NCI-H446 treated with DMSO at 0.1 percent for 48 hours (cell line): ENCODE data around the gene ZNF358.

Source experiments
- DNase-seq: peaks from one replicate; lab custom pipeline; 2025; lab: John Stamatoyannopoulos, UW

ZNF358 gene

DNA sequence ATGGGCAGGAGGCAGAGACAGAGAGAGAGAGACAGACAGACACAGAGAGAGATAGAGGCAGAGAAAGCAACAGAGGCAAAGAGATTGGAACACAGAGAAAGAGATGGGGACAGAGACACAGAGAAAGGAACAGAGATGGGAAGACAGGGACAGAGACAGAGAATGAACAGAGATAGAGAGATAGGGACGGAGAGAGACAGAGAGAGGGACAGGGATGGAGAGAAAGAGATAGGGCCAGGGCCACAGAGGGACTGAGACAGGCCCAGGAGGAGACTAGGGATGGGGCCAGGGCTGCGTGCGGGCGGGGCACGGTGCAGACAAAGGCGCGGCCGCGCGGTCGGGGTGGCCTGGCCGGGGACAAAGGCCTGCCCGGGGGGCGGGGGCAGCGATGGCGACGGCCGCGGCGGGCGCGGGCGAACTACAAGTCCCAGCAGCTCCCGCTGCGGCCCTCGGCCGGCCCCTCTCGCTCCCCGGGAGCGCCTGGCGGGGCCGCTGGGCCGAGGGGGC, at the start of gene ZNF358:
Gene ZNF358 (plus strand): TSS at position 459 of the 507 bp plus-strand sequence. CDS start 3,140 bp downstream, outside the sequence.
- DNase-seq, result peak; percentile 61

DNA sequence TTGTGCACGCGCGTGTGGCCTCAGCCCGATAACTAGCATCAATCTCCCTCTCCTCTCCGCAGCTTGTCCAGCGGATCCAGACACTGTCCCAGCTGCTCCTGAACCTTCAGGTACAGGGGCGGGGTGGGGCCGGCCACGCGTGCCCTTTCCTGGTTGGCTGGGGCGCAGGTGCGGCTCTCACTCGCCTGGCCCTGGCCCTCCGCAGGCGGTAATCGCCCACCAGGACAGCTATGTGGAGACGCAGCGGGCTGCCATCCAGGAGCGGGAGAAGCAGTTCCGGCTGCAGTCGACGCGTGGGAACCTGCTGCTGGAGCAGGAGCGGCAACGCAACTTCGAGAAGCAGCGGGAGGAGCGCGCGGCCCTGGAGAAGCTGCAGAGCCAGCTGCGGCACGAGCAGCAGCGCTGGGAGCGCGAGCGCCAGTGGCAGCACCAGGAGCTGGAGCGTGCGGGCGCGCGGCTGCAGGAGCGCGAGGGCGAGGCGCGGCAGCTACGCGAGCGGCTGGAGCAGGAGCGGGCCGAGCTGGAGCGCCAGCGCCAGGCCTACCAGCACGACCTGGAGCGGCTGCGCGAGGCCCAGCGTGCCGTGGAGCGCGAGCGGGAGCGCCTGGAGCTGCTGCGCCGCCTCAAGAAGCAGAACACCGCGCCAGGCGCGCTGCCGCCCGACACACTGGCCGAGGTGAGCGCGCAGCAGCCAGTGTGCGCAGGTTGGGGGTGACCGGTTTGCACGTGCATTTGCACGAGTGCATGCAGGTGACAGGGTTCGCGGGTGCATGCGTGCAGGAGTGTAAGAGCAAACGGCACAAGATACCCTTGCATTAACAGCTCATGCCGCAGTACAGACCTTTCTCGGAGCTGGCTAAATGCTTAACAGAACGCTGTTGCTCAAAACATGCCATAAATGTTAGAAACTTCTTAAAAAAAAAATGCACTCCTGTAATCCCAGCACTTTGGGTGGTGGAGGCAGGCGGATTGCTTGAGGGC, 48.6 kb upstream of the ZNF358 start:
- DNase-seq, result no peak

DNA sequence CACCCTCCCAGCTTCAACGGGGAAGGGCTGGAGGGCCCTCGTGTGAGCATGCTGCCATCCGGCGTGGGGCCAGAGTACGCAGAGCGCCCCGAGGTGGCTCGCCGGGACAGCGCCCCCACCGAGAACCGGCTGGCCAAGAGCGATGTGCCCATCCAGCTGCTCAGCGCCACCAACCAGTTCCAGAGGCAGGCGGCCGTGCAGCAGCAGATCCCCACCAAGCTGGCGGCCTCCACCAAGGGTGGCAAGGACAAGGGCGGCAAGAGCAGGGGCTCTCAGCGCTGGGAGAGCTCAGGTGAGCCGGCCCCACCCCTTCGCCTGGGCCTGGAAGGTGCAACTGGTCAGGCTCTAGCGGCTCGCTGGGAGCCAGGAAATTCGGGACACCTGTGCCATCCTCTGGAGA, 47.1 kb upstream of the ZNF358 start:
- no peak for DNase-seq

DNA sequence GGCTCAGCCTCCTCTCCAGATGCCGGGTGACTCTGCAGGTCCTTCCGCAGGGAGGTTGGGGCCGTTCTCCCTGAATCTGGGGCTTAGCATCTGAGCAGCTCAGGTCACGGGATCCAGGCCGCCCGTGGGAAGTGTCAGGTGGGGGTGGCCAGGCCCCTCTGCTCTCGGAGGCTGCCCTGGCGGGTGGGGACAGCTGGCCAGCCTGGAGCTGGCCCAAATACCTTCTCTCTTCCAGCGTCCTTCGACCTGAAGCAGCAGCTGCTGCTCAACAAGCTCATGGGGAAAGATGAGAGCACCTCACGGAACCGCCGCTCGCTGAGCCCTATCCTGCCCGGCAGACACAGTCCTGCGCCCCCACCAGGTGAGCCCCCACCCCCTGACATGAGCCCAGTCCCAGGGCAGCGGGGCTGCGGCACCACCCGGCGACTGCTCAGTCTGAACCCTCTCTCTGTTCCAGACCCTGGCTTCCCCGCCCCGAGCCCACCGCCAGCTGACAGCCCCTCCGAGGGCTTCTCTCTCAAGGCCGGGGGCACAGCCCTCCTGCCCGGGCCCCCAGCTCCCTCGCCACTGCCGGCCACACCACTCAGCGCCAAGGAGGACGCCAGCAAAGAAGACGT, 46.1 kb upstream of the ZNF358 start:
- no peak for DNase-seq

DNA sequence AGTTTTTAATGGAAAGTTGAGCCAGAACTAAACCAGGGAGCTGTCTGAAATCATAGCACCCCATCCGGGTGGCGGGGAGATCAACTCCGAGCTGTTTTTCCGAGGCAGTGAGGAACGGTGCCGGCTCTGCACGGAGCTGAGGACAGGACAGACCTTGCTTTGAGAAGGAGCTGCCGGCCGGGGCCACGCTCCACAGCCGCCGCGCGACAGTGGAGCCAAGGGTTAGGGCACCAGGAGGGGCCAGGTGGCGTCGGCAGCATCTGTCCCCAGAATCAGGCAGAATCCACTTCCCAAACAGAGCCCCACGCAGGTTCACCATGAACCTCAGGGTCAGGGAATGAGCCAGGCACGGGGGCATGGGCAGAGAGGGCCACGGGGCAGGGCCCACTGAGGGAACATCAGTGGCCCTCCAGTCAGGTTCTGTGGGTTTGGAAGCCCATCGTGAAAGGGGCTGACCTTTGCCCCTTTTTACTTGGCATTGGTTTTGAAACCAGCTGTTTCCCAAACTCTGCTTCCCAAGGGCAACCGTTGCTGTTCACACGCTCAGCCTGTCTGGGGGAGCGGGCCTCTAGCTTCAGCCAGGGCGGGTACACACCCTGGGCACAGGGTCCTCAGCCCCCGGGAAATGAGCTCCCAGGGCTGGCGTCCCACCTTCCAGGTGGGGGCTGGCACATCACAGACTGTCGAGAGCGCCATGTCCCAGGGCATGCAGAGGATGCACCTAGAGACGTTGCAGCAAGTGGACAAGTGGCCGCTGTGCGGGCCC, 45.2 kb upstream of the ZNF358 start:
- no peak for DNase-seq

DNA sequence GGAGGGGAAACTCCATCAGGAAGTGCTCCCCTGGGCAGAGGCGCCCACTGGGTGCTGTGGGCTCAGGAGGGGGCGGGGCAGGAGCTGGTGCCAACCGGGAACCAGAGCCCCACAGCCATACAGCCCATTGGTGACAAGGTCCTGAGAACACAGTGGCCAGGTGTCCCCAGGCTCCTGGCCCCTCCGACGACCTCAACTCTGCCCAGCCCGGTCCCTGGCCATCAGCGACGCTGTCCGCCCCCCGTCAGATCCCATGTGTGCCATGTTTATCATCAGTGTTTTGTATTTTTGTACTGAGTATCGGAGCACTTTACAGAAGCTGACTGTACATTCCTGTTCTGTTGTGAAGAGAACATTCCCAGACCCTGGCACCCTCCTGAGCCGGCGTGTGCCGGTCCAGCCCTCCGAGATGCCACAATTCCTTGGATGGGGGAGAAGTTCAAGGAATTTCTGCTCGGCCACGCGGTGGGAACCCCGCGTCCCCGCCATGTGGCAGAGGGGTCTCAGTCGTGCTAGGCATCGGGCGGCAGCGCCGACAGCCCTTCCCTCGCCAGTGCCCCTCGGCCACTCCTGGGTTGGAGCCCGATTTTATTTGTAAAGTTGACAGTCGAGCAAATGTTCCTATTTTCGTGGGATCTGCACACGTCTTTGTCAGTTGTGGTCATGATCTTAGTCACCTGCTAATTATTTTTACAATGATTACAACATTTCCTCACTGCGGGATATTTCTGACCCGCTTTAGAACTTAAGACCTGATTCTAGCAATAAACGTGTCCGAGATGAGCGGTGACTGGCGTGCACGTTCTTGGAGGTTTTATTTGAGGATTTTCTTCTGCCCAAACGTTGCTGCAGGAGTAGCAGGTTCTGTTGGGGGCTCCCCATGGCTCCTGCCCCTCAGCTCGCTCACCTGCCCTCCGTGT, 43.9 kb upstream of the ZNF358 start:
- no peak for DNase-seq

DNA sequence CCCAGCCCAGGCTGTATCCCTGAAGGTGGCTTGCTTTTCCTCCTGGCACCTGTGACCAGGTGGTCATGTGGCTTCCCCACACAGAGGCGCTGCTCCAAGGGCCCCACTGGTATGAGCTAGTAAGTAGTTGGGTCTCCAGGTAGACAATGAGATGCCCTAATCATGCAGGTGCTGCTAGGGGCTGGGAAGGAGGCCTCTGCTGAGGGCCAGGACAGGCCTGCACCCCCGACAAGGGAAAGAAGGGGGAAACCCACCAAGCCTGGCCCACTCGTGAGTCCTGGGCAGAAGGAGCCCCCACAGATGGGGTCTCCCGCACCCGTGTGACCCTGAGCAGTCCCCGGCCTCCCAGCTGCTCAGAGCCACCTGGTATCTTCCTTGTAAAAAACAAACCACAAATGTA, 40.2 kb upstream of the ZNF358 start:
- no peak for DNase-seq

DNA sequence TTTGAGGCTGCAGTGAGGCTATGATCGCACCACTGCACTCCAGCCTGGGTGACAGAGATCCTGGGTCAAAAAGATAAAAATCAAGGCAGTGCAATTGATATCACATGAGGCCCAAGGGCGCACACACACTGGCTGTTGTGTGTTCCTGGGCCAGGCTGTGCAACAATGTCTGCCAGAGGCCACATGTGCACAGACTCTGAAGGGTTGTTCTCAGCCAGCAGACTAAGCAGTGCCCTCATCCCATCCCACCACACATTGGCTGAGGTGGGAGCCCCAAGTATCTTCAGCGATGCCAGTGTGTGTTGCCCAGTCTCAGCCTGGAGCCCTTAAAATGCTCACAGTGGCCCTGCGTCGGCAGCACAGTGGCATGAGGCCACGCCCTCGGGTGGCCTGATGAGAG, 39.7 kb upstream of the ZNF358 start:
- DNase-seq, result no peak

DNA sequence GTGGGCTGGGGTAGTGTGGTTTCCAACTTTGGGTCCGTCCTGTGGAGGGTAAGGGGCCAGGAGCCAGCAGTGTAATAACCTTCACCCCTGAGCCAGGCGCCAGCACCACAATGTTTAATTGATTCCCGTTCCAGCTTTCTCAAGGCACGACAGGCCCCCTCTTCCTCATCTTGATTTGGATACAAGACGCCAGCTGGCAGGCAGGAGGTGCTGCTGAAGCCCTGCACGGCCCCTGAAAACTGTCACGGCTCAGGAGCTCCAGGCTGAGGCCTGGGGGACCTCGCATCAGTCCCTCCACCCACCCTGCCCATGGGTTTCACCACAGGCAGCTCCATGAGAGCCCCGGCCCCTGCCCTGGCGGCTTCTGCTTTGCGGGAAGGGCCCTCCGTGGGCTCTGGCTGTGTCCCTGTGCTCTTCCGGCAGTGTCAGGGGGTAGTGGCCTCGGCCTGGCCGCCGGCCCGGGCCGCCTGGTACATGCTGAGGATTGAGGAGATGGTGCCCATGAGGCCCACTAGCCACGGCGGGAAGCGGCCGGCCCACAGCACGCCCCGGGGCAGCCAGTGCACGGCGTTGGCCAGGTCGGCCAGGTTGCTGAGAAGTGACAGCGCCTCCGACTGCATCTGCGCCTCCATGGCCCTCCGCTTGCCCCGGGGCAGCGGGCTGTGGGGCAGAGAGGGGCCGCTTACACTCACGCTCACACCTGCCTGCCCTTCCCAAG, 39.0 kb upstream of the ZNF358 start:
- DNase-seq, result no peak

DNA sequence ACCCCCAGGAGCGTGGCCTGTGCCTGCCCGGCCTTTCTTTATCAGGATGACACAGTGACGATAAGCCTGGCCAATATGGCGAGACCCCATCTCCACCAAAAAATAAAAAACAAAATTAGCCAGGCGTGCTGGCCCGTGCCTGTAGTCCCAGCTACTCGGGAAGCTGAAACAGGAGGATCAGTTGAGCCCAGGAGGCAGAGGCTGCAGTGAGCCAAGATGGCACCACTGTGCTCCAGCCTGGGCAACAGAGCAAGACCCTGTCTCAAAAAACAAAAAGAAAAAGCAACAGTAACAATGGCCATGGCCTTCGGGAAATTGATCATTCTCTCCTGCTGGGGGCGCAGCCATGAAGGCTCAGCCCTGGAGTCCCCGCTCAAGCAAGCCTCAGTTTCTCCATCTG, 38.1 kb upstream of the ZNF358 start:
- no peak for DNase-seq

DNA sequence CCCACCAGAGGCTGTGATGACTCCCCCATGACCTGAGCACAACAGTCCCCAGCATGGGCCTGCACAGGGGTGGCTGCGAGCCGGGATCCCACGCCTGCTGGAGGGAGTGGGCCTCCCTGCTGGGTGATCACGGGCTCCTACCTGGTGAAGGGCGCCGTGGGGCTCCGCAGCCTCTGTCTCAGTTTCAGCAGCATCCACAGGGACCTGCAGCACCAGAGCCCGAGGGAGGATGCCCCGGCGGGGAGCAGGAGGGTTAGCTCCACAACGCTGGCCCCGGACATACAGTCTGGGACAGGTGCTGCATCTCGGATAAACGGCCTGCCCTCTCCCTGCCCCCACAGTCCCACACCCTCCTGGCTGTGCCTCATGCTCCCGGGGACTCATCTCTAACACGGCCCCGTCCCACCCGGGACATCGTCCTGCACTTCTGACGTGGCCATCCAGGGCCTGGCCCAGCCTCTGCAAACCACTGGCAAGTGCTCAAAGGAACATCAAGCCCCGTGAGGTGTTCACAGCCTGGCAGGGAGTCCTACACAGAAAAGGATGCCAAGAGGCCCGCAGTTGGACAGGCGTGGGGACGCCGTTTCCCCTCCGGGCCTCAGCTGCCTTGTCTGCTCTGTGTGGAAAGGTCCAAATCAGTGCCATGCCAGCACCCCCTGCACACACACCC, 37.6 kb upstream of the ZNF358 start:
- no peak for DNase-seq

DNA sequence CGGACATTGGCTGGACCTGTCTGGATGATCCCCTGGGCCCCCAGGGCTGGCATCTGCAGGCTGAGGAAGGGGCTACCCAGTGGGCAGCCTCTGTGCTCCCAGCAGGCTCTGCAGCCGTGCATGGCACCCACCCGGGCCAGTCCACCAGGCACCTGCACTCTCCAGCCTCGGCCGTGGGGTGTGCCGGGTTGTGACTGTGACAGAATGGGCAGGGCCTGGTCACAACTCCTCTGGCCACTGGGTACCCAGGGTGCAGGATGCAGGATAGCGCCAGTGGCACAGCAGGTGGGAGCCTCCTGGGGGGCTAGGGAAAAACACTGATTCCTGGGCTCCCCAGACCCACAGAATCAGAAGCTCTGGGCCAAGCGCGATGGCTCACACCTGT, 37.1 kb upstream of the ZNF358 start:
- DNase-seq, result no peak

DNA sequence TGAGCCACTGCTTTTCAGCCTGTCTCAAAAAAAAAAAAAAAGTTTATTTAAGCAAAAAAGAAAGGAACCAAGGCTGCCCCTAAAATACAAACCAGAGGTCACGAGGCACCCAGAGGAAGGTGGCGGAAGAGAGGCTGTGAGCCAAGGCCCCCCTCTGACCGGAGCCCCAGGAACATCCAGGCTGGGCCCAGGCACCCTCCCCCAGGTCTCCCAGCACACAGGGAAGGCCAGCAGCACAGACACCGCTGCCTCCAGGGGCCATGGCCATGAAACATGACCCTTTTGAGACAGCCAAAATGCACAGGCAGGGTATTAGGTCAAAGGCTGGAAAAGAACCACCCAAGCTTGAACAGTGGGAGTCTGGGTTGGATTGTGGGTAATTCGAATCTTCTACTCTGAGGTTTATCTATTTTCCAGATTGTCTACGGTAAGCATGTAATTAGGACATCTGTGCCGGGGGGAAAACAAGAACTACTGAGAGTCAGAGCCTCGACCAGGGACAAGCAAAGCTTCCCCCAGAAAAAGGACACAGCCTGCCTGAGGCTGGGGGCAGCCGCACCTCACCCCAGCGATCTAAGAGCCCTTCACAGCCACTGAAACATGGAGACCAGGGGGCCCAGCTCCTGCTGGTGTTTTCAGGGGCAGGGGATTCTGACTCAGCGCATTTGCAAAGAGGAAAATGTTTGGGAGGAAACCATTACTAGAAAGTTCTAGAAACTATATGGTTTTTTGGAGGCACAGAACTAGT, 35.5 kb upstream of the ZNF358 start:
- DNase-seq, result no peak

DNA sequence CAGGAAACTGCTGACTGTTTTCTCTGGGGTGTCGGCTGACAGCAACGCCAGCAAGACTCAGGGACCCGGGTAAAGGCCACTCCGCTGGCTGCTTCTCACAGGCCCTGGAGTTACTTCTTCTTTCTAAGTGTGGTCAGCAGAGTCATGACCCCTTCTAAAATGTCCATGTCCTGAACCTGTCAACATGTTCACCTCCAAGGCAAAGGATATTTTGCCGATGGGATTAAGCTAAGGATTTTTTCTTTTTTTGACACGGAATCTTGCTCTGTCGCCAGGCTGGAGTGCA, 35.0 kb upstream of the ZNF358 start:
- no peak for DNase-seq

DNA sequence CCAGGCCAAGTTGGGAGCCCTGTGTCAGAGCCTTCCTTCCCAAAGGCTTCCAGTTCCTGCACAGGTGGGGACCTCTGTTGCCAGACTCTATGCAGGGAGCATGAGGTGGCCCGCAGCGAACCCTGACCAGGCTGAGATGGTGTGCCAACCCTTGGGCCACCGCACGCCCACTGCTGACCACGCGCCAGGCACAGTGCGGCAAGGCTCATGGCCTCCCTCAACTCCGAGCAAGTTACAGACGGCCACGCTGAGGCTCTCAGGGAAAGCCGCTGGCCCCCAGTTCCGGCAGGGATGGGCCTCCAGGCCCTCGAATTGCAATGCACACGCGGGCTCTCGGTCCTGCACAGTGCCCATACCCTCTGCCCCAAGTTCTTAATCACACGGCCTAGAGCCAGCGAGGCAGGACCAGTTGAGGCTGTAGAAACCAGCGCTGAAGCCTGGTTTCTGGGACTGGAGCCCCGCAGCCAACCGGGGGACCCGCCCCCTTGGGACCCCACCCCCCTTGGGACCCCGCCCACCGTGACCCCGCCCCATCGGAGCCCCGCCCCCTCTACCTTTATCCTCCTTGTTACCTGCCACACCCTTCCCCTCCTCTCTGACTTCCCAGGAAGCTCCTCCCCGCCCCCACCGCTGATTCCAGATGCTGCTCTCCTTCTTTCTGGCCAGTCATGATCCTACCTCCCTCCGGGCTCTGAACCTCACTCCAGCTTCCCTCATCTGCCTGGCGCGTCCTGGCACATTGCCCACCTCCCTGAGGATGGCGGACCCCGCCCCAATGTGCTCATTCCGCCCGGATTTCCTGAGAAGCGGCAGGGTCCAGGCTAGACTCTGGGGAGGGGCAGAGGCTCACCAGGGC, 33.1 kb upstream of the ZNF358 start:
- DNase-seq, result no peak

DNA sequence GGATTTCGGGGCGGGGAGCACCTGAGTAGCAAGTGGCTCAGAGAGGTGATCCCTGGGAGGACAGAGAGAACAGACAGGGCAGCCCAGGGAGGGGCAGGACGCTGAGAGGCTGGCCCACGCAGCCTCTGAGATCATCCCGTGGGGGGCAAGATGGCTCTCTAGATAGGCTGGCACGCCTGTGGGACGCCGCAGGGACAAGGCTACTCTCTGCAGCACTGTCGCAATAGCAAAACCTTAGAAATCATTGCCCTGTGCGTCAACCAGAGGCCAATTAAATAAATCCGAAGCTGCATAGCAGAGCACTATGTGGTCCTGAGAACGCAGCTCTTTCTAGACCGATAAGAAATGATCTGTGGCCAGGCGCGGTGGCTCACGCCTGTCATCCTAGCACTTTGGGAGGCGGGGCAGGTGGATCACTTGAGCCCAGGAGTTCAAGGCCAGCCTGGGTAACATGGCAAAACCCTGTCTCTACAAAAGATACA, 32.1 kb upstream of the ZNF358 start:
- DNase-seq, result no peak

DNA sequence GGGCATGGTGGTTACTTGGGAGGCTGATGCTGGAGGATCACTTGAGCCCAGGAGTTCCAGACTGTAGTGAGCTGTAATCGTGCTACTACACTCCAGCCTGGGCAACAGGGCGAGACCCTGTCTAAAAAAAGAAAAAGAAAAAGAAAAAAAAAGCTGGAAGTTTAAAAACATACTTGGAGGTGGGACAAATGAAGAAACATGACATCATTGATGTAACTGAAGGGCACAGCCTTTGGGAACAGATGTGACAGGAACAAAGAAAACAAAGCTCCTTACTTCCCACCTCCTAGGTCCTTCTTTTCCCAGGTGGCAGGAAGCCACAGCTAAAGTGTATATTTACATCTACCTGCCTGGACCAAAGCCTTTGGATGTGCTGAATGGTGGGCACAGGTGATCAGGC, 29.0 kb upstream of the ZNF358 start:
- DNase-seq, result no peak

DNA sequence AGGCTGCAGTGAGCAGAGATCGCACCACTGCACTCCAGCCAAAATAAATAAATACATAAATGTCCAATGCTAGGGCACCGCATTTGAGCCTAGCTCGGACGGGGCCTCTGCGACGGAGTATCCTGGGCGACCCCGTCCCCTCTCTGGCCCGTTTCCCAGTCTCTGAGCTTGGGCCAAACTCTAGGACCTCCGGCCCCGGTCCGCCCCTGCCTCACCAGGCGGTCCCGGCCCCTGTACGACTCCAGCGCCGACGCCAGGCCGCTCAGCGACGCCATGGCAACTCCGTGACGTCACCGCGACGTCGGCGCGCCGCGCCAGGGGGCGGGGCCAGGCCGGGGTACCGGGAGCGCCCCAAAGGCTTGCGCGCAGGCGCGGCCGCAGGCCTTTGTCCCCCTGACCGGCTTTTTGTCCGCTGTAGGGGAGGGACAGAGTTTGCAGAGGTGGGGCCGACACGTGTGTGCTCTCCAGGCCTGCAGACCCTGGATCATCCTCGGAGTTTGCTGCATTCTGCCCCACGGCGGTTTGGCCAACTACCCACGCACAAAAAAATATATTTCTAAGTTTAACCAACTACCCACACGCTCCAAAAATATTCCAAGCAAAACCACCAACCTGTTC, 27.1 kb upstream of the ZNF358 start, which contains the start of gene PEX11G:
Gene PEX11G (minus strand): TSS at position 300 of the 618 bp plus-strand sequence. CDS start 25 bp downstream, at position 275.
- no peak for DNase-seq
